A549 (cell line): ENCODE measurements around the gene SSBP3.

ENCODE experiments used
- EP300 ChIP-seq, 2 experiments: fragments of >200 bp; sonication (Bioruptor Twin); formaldehyde crosslinking; IDR thresholded peaks; 2 replicates in 1 of 2; 3 replicates in 1 of 2; pipeline ENCODE4 v1.6.1; 2016 to 2017
- RCOR1 ChIP-seq: fragments of 150-350 bp; IDR thresholded peaks from 2 replicates; pipeline ENCODE4 v1.6.1; 2014; ENCODE audit warnings: antibody characterized with exemption, low read length, low read depth
- TF ChIP-seq, protein P1 (sequence below): IDR thresholded peaks from 2 replicates; pipeline ENCODE4 v1.6.1; 2012
- TF ChIP-seq, protein P2 (sequence below): fragments of 200-600 bp; sonication (generic); IDR thresholded peaks from 2 replicates; pipeline ENCODE4 v1.6.1; 2016; ENCODE audit warnings: antibody characterized with exemption, mild to moderate bottlenecking, moderate library complexity
- TF ChIP-seq, protein P3 (sequence below): fragments of 450-650 bp; IDR thresholded peaks from 2 replicates; pipeline ENCODE4 v1.6.1; 2014; ENCODE audit warnings: antibody characterized with exemption

DNA sequence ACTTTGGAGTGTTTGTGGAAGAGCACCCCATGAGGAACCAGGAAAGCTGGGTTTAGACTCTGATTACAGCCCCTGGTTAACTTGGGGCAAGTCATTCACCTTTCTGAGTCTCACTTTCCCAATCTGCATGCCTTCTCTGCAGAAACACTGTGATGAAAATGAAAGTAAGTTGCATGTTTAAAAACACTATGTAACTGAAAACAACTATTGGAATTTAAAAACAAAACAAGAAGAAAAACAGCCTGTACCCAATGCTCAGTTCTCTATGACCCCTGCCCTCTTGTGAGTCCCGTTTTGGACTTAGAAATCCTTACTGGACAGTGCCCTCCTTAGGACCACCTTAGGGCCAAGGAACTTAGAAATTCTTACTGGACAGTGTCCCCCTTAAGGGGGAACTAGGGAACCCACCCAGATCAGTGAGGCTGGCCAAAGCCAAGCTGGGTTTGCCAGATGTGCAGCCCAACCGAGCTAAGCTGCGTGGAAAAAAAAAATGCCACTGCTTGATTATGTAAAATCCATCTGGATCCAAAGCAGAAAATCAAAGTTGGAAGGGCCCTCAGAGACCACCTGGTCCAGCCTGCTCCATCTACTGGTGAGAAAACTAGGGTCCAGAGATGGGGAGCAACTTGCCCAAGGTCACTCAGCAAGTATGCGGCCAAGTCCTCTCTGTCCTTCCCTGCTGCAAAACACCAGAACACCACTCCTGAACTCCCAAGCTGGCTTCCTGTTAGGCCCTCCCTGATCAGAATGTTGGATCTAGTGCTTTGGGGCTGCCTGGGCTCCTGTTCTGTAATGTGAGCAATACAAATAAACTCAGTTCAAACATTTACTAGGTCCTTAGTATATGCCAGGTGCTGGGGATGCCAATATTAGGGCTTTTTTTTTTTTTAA lies 128.5 kb downstream of the SSBP3 start:
- TF ChIP-seq RCOR1: no peak
- TF ChIP-seq, protein P1, sequence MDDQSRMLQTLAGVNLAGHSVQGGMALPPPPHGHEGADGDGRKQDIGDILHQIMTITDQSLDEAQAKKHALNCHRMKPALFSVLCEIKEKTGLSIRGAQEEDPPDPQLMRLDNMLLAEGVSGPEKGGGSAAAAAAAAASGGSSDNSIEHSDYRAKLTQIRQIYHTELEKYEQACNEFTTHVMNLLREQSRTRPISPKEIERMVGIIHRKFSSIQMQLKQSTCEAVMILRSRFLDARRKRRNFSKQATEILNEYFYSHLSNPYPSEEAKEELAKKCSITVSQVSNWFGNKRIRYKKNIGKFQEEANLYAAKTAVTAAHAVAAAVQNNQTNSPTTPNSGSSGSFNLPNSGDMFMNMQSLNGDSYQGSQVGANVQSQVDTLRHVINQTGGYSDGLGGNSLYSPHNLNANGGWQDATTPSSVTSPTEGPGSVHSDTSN: no peak
- TF ChIP-seq, protein P2, sequence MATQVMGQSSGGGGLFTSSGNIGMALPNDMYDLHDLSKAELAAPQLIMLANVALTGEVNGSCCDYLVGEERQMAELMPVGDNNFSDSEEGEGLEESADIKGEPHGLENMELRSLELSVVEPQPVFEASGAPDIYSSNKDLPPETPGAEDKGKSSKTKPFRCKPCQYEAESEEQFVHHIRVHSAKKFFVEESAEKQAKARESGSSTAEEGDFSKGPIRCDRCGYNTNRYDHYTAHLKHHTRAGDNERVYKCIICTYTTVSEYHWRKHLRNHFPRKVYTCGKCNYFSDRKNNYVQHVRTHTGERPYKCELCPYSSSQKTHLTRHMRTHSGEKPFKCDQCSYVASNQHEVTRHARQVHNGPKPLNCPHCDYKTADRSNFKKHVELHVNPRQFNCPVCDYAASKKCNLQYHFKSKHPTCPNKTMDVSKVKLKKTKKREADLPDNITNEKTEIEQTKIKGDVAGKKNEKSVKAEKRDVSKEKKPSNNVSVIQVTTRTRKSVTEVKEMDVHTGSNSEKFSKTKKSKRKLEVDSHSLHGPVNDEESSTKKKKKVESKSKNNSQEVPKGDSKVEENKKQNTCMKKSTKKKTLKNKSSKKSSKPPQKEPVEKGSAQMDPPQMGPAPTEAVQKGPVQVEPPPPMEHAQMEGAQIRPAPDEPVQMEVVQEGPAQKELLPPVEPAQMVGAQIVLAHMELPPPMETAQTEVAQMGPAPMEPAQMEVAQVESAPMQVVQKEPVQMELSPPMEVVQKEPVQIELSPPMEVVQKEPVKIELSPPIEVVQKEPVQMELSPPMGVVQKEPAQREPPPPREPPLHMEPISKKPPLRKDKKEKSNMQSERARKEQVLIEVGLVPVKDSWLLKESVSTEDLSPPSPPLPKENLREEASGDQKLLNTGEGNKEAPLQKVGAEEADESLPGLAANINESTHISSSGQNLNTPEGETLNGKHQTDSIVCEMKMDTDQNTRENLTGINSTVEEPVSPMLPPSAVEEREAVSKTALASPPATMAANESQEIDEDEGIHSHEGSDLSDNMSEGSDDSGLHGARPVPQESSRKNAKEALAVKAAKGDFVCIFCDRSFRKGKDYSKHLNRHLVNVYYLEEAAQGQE: no peak
- TF ChIP-seq EP300 (IDR thresholded peaks at IDR 0.05): no peak
- TF ChIP-seq, protein P3, sequence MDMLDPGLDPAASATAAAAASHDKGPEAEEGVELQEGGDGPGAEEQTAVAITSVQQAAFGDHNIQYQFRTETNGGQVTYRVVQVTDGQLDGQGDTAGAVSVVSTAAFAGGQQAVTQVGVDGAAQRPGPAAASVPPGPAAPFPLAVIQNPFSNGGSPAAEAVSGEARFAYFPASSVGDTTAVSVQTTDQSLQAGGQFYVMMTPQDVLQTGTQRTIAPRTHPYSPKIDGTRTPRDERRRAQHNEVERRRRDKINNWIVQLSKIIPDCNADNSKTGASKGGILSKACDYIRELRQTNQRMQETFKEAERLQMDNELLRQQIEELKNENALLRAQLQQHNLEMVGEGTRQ: no peak
